ENCODE measurements around the gene PCDH9. TPM values are rescaled to one million over a fixed set of nuclear protein-coding genes. Genes with fewer than 3 reads are reported as not detected.
A peak's percentile ranks its signal among the peaks of the same experiment; 100 is the strongest.

The PCDH9 gene
- polyA plus RNA-seq, 4 donors: 12.2 to 16.9 (median 14.7) TPM

GRCh38 chr13:66367356-66367755 lies 862.8 kb downstream of the PCDH9 start:
- DNase-seq (ENCODE audit: low read depth in 4 of 4, low spot score in 3 of 4): no peak

- DNase-seq (ENCODE audit: low read depth in 4 of 4, low spot score in 3 of 4): no peak
Observed at GRCh38 chr13:66365101-66365500, 865.0 kb downstream of the PCDH9 start.

- DNase-seq (ENCODE audit: low read depth in 4 of 4, low spot score in 3 of 4): no peak
Observed at GRCh38 chr13:66364346-66364745, 865.8 kb downstream of the PCDH9 start.

- DNase-seq (ENCODE audit: low read depth in 4 of 4, low spot score in 3 of 4): no peak
Observed at GRCh38 chr13:66362485-66362884, 867.7 kb downstream of the PCDH9 start.

- no peak for DNase-seq (ENCODE audit: low read depth in 4 of 4, low spot score in 3 of 4)
Observed at GRCh38 chr13:66359910-66360552, 870.1 kb downstream of the PCDH9 start.

- no peak for DNase-seq (ENCODE audit: low read depth in 4 of 4, low spot score in 3 of 4)
Observed at GRCh38 chr13:66359393-66359792, 870.7 kb downstream of the PCDH9 start.

- DNase-seq (ENCODE audit: low read depth in 4 of 4, low spot score in 3 of 4): no peak
Observed at GRCh38 chr13:66358564-66358963, 871.6 kb downstream of the PCDH9 start.

GRCh38 chr13:66357463-66357862 lies 872.7 kb downstream of the PCDH9 start:
- DNase-seq (ENCODE audit: low read depth in 4 of 4, low spot score in 3 of 4): no peak

GRCh38 chr13:66354879-66355751 lies 875.0 kb downstream of the PCDH9 start:
- DNase-seq (ENCODE audit: low read depth in 4 of 4, low spot score in 3 of 4): no peak

GRCh38 chr13:66353664-66354063 lies 876.5 kb downstream of the PCDH9 start:
- no peak for DNase-seq (ENCODE audit: low read depth in 4 of 4, low spot score in 3 of 4)

- DNase-seq (ENCODE audit: low read depth in 4 of 4, low spot score in 3 of 4): no peak
Observed at GRCh38 chr13:66349966-66350365, 880.2 kb downstream of the PCDH9 start.

- no peak for DNase-seq (ENCODE audit: low read depth in 4 of 4, low spot score in 3 of 4)
Observed at GRCh38 chr13:66348745-66349690, 881.1 kb downstream of the PCDH9 start.

- DNase-seq (ENCODE audit: low read depth in 4 of 4, low spot score in 3 of 4): no peak
Observed at GRCh38 chr13:66347486-66348117, 882.5 kb downstream of the PCDH9 start.

GRCh38 chr13:66345971-66346370 lies 884.2 kb downstream of the PCDH9 start:
- no peak for DNase-seq (ENCODE audit: low read depth in 4 of 4, low spot score in 3 of 4)

GRCh38 chr13:66345518-66345810 lies 884.7 kb downstream of the PCDH9 start:
- DNase-seq (ENCODE audit: low read depth in 4 of 4, low spot score in 3 of 4): no peak

- peak; percentile 50 to 65 (median 61) for DNase-seq (ENCODE audit: low read depth in 4 of 4, low spot score in 3 of 4)
Observed at GRCh38 chr13:66344805-66345517, 885.2 kb downstream of the PCDH9 start.

GRCh38 chr13:66343224-66343828 lies 886.8 kb downstream of the PCDH9 start:
- no peak for DNase-seq (ENCODE audit: low read depth in 4 of 4, low spot score in 3 of 4)

GRCh38 chr13:66341635-66342377 lies 888.3 kb downstream of the PCDH9 start:
- no peak for DNase-seq (ENCODE audit: low read depth in 4 of 4, low spot score in 3 of 4)

- no peak for DNase-seq (ENCODE audit: low read depth in 4 of 4, low spot score in 3 of 4)
Observed at GRCh38 chr13:66339214-66339613, 890.9 kb downstream of the PCDH9 start.

Measured in left renal pelvis (tissue), 4 donors.